ENCODE results near the gene RNF144A. TPM values are rescaled to one million over a fixed set of nuclear protein-coding genes. Genes with fewer than 3 reads are reported as not detected.
A peak's percentile ranks its signal among the peaks of the same experiment; 100 is the strongest.

RNF144A gene
- total RNA-seq, 1 donor from 2014 or later = 52.8 TPM

DNA sequence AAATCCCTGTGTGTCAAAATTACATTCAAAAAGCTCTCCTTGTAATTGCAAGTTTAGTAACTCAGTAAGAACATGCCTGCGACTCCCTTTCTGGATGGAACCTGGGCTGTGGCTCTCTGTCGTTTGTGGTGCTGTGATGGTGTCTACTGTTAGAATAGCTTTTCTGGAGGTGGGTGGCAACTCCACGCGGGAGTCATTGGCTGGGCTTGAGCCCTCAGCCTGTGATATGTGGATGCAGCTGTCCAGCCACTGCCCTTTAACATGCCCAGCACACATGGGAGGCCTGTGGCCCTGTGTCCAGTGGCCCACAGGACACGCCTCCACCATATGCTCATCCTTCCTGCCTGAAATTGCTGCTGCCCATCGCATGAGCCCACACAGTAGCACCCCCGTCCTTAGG is 124.2 kb downstream of the RNF144A start:
- Mint-ChIP-seq H3K27ac (no peak overlapping the region), H3K27me3 (ENCODE audit: low read depth) (no peaks in the 10 kb centered on the region), H3K36me3 (peaks cover 41% of the 10 kb centered on the region), H3K4me3 (no peak overlapping the region), H3K4me1 (peaks cover 10% of the 10 kb centered on the region), H3K9me3 (no peaks in the 10 kb centered on the region)
- TF ChIP-seq CTCF (IDR thresholded peaks at IDR 0.05; ENCODE audit: unreplicated experiment) = no peak
- DNase-seq (ENCODE audit: low spot score in 2 of 2, unreplicated experiment in 2 of 2) = no peak

GRCh38 chr2:7043690-7044089 is 126.5 kb downstream of the RNF144A start:
- H3K9me3 Mint-ChIP-seq = no peaks in the 10 kb centered on the region
- DNase-seq (ENCODE audit: low spot score in 2 of 2, unreplicated experiment in 2 of 2) = no peak
- no peak for TF ChIP-seq CTCF (IDR thresholded peaks at IDR 0.05; ENCODE audit: unreplicated experiment)
- H3K27ac Mint-ChIP-seq = no peak overlapping the region
- H3K36me3 Mint-ChIP-seq = peaks cover 40% of the 10 kb centered on the region
- H3K4me1 Mint-ChIP-seq = peaks cover 5% of the 10 kb centered on the region
- no peaks in the 10 kb centered on the region for H3K27me3 Mint-ChIP-seq (ENCODE audit: low read depth)
- no peak overlapping the region for H3K4me3 Mint-ChIP-seq

GRCh38 chr2:7044253-7045250 is 127.3 kb downstream of the RNF144A start:
- peaks cover 32% of the 10 kb centered on the region for H3K36me3 Mint-ChIP-seq
- peak; percentile 85 for TF ChIP-seq CTCF (IDR thresholded peaks at IDR 0.05; ENCODE audit: unreplicated experiment)
- no peak overlapping the region for H3K27ac Mint-ChIP-seq
- DNase-seq (ENCODE audit: low spot score in 2 of 2, unreplicated experiment in 2 of 2) = peak in 1 of 2 experiments; percentile 54
- H3K4me3 Mint-ChIP-seq = no peak overlapping the region
- peaks cover 5% of the 10 kb centered on the region for H3K4me1 Mint-ChIP-seq
- no peaks in the 10 kb centered on the region for H3K27me3 Mint-ChIP-seq (ENCODE audit: low read depth)
- no peaks in the 10 kb centered on the region for H3K9me3 Mint-ChIP-seq

GRCh38 chr2:7045601-7046590 is 128.7 kb downstream of the RNF144A start:
- peaks cover 22% of the 10 kb centered on the region for H3K36me3 Mint-ChIP-seq
- no peaks in the 10 kb centered on the region for H3K27me3 Mint-ChIP-seq (ENCODE audit: low read depth)
- peaks cover 5% of the 10 kb centered on the region for H3K4me1 Mint-ChIP-seq
- no peak for TF ChIP-seq CTCF (IDR thresholded peaks at IDR 0.05; ENCODE audit: unreplicated experiment)
- no peaks in the 10 kb centered on the region for H3K9me3 Mint-ChIP-seq
- no peak overlapping the region for H3K27ac Mint-ChIP-seq
- H3K4me3 Mint-ChIP-seq = no peak overlapping the region
- no peak for DNase-seq (ENCODE audit: low spot score in 2 of 2, unreplicated experiment in 2 of 2)

DNA sequence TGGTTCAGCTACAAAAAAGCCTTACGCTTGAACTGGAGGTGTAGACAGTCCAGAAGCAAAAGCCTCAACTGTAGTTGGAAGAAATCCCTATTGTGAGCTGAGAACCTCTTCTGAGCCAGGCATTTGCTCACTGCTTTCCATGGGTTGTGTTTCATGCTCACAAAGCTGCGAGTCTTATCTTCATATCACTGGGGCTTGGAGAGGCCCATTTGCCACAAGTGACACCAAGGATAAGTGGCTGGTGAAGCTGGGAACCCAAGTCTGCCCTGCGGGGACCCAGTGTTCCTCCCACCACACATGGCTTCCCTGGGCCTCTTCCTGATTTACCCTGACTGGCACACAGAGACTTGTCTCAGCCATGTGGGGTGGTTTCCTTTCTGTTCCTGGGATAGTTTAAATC is 130.4 kb downstream of the RNF144A start:
- Mint-ChIP-seq H3K4me1 (peaks cover 5% of the 10 kb centered on the region), H3K27me3 (ENCODE audit: low read depth) (no peaks in the 10 kb centered on the region), H3K4me3 (no peak overlapping the region), H3K9me3 (no peaks in the 10 kb centered on the region), H3K27ac (no peak overlapping the region), H3K36me3 (peaks cover 18% of the 10 kb centered on the region)
- no peak for DNase-seq (ENCODE audit: low spot score in 2 of 2, unreplicated experiment in 2 of 2)
- TF ChIP-seq CTCF (IDR thresholded peaks at IDR 0.05; ENCODE audit: unreplicated experiment) = no peak
